HCT116 (cell line): Measurements from ENCODE around the gene WNT11. TPM values are rescaled to one million over a fixed set of nuclear protein-coding genes. Genes with fewer than 3 reads are reported as not detected.

Source experiments
- ATAC-seq: fragments of 200-7000 bp; cut with Tn5 transposase; 2 replicates; pipeline ENCODE4 v1.9.1; 2020; ENCODE audit warnings: mild to moderate bottlenecking, moderate library complexity
- BruUV-seq: library from RNA; stranded (reverse); fragments of 400-500 nt; replicated peaks from 2 replicates; lab custom pipeline; 2021; lab: Mats Ljungman, UMichigan
- CTCF ChIA-PET: fragments of 300-600 bp; sonication (Branson Sonifier 250); formaldehyde crosslinking; loops from one replicate; lab custom pipeline; 2021; ENCODE audit warnings: antibody characterized with exemption; lab: Charles Lee
- POLR2A ChIA-PET: fragments of 300-600, 350-600 bp; sonication (Branson Sonifier 250); formaldehyde crosslinking; loops from one replicate; lab custom pipeline; 2021; ENCODE audit warnings: antibody characterized with exemption; lab: Charles Lee
- RAD21 ChIA-PET, 2 experiments: fragments of 300-600 bp; sonication (Branson Sonifier 250); formaldehyde crosslinking; loops; one replicate each; lab custom pipeline; 2023; ENCODE audit warnings: low total read pairs in 2 of 2; ENCODE audit not compliant: uncharacterized antibody in 2 of 2, unreplicated experiment in 2 of 2, low non-redundant PET in 1 of 2; lab: Charles Lee
- DNase-seq: peaks from one replicate; pipeline ENCODE4 v3.0.0-alpha.2; 2010; ENCODE audit warnings: low read depth, low spot score
- H2AFZ ChIP-seq: fragments of 200-600 bp; shearing (Covaris generic), sonication (generic); 2 replicates; pipeline ENCODE4 v1.6.1; 2017; ENCODE audit warnings: low read depth, mixed run types, mixed read lengths, antibody characterized with exemption, low read length; ENCODE audit not compliant: poor library complexity, severe bottlenecking
- H3K27ac ChIP-seq: 2 replicates; pipeline ENCODE4 v1.5.1; 2012; ENCODE audit warnings: low read depth, low read length
- H3K27me3 ChIP-seq: fragments of 200-600 bp; sonication (generic); 2 replicates; pipeline ENCODE4 v1.6.1; 2016; ENCODE audit warnings: mixed run types, low read length, mixed read lengths; ENCODE audit not compliant: insufficient read depth
- H3K36me3 ChIP-seq, 2 experiments: fragments of 200-500 bp in 1 of 2; fragments of 200-600 bp in 1 of 2; sonication (Bioruptor generic) in 1 of 2; sonication (generic) in 1 of 2; 2 replicates each; pipeline versions ENCODE4 v1.5.1 to v1.6.1; 2014 to 2016; ENCODE audit warnings: low read length in 2 of 2, inconsistent platforms in 1 of 2, mixed read lengths in 1 of 2, mixed run types in 1 of 2; ENCODE audit not compliant: insufficient read depth in 2 of 2, control insufficient read depth in 1 of 2
- H3K4me1 ChIP-seq, 2 experiments: fragments of 200-600 bp in 1 of 2; sonication (generic) in 1 of 2; 2 replicates each; pipeline versions ENCODE4 v1.5.1 to v1.6.1; 2012 to 2017; ENCODE audit warnings: low read length in 2 of 2, inconsistent platforms in 1 of 2, mild to moderate bottlenecking in 1 of 2, mixed read lengths in 1 of 2, mixed run types in 1 of 2, moderate library complexity in 1 of 2; ENCODE audit not compliant: insufficient read depth in 2 of 2, control insufficient read depth in 1 of 2
- H3K4me2 ChIP-seq: fragments of 200-600 bp; sonication (generic); 2 replicates; pipeline ENCODE4 v1.6.1; 2017; ENCODE audit warnings: mixed run types, low read length, mixed read lengths
- H3K4me3 ChIP-seq, 2 experiments: fragments of 200-600 bp in 1 of 2; sonication (generic) in 1 of 2; replicated peaks in 1 of 2; 2 replicates each; pipeline ENCODE4 v1.5.1; 2011 to 2016; ENCODE audit warnings: low read length in 2 of 2, control low read depth in 1 of 2, low read depth in 1 of 2, mild to moderate bottlenecking in 1 of 2, mixed read lengths in 1 of 2, mixed run types in 1 of 2
- H3K79me2 ChIP-seq: fragments of 200-600 bp; sonication (generic); 2 replicates; pipeline ENCODE4 v1.6.1; 2017; ENCODE audit warnings: mild to moderate bottlenecking, mixed run types, low read length, moderate library complexity, mixed read lengths; ENCODE audit not compliant: insufficient read depth
- H3K9ac ChIP-seq: fragments of 200-600 bp; sonication (generic); 2 replicates; pipeline ENCODE4 v1.6.1; 2016; ENCODE audit warnings: low read length, mixed read lengths
- H3K9me2 ChIP-seq: fragments of 200-600 bp; sonication (generic), shearing (Covaris generic); 2 replicates; pipeline ENCODE4 v1.6.1; 2017; ENCODE audit warnings: mixed run types, mild to moderate bottlenecking, moderate library complexity; ENCODE audit not compliant: insufficient read depth
- H3K9me3 ChIP-seq, 2 experiments: fragments of 200-500 bp in 1 of 2; fragments of 200-600 bp in 1 of 2; sonication (Bioruptor generic) in 1 of 2; sonication (generic) in 1 of 2; 2 replicates each; pipeline ENCODE4 v1.6.1; 2014 to 2017; ENCODE audit warnings: low read length in 2 of 2, mixed read lengths in 2 of 2, inconsistent platforms in 1 of 2, low read depth in 1 of 2, mild to moderate bottlenecking in 1 of 2, mixed run types in 1 of 2, moderate library complexity in 1 of 2; ENCODE audit not compliant: control insufficient read depth in 1 of 2, insufficient read depth in 1 of 2
- H4K20me1 ChIP-seq: fragments of 200-600 bp; sonication (generic), shearing (Covaris generic); 2 replicates; pipeline ENCODE4 v1.6.1; 2017; ENCODE audit warnings: mixed run types, mild to moderate bottlenecking, moderate library complexity; ENCODE audit not compliant: insufficient read depth
- CBX3 ChIP-seq: IDR thresholded peaks from 2 replicates; pipeline ENCODE4 v1.6.1; 2012; ENCODE audit warnings: low read depth
- CEBPB ChIP-seq: IDR thresholded peaks from 2 replicates; pipeline ENCODE4 v1.6.1; 2012; ENCODE audit warnings: low read depth
- EGR1 ChIP-seq: IDR thresholded peaks from 2 replicates; pipeline ENCODE4 v1.6.1; 2012; ENCODE audit warnings: low read depth
- ELF1 ChIP-seq: IDR thresholded peaks from 2 replicates; pipeline ENCODE4 v1.6.1; 2012; ENCODE audit warnings: low read depth, borderline replicate concordance
- EZH2 ChIP-seq: fragments of 200-600 bp; sonication (generic); IDR thresholded peaks from 2 replicates; pipeline ENCODE4 v1.6.1; 2017; ENCODE audit warnings: antibody characterized with exemption, mixed run types
- EZH2phosphoT487 ChIP-seq: fragments of 200-600 bp; IDR thresholded peaks from 2 replicates; pipeline ENCODE4 v1.6.1; 2018; ENCODE audit warnings: antibody characterized with exemption, borderline replicate concordance
- FOSL1 ChIP-seq: IDR thresholded peaks from 2 replicates; pipeline ENCODE4 v1.6.1; 2012; ENCODE audit warnings: low read depth
- JUND ChIP-seq: IDR thresholded peaks from 2 replicates; pipeline ENCODE4 v1.6.1; 2012
- POLR2A ChIP-seq: IDR thresholded peaks from 2 replicates; pipeline ENCODE4 v1.7.0; 2011; ENCODE audit warnings: borderline replicate concordance; ENCODE audit not compliant: insufficient read depth, insufficient read length; ENCODE audit errors: extremely low read depth
- POLR2AphosphoS5 ChIP-seq: IDR thresholded peaks from 2 replicates; pipeline ENCODE4 v1.6.1; 2011; ENCODE audit warnings: mild to moderate bottlenecking, low read depth, low read length, moderate library complexity
- RAD21 ChIP-seq: IDR thresholded peaks from 2 replicates; pipeline ENCODE4 v1.6.1; 2012; ENCODE audit warnings: low read depth, mild to moderate bottlenecking
- SIN3A ChIP-seq: IDR thresholded peaks from 2 replicates; pipeline ENCODE4 v1.6.1; 2012; ENCODE audit warnings: low read depth
- SP1 ChIP-seq: IDR thresholded peaks from 2 replicates; pipeline ENCODE4 v1.6.1; 2012; ENCODE audit warnings: low read depth
- TCF7L2 ChIP-seq: IDR thresholded peaks from 2 replicates; pipeline ENCODE4 v1.7.0; 2011; ENCODE audit warnings: borderline replicate concordance, inconsistent platforms; ENCODE audit not compliant: insufficient read depth, insufficient read length; ENCODE audit errors: extremely low read depth
- YY1 ChIP-seq: IDR thresholded peaks from 2 replicates; pipeline ENCODE4 v1.6.1; 2011; ENCODE audit warnings: low read length, low read depth, moderate library complexity, mild to moderate bottlenecking; ENCODE audit not compliant: insufficient replicate concordance; ENCODE audit errors: extremely low read depth
- ZBTB33 ChIP-seq: IDR thresholded peaks from 2 replicates; pipeline ENCODE4 v1.6.1; 2011; ENCODE audit warnings: mild to moderate bottlenecking, low read length, moderate library complexity; ENCODE audit not compliant: insufficient replicate concordance; ENCODE audit errors: extremely low read depth
- intact Hi-C: fragments of 100-400 bp; cut with micrococcal nuclease; formaldehyde crosslinking; loops from 2 replicates; pipeline ENCODE4 v1.10.0; 2022
- total RNA-seq: library from RNA; stranded (reverse); gene quantifications from one replicate; pipeline ENCODE4 v1.2.1, GENCODE V29; 2021; ENCODE audit not compliant: unreplicated experiment
- TF ChIP-seq, protein P1 (sequence below): IDR thresholded peaks from 2 replicates; pipeline ENCODE4 v1.6.1; 2012

The WNT11 gene
- total RNA-seq, 1 experiment from 2014 or later, result 1.9 TPM

- TF ChIP-seq EGR1, result no peak
- no peak for TF ChIP-seq POLR2A
- TF ChIP-seq JUND, result no peak
- no peak for TF ChIP-seq EZH2
- TF ChIP-seq SP1, result no peak
- no peak for TF ChIP-seq ELF1
- TF ChIP-seq CEBPB, result no peak
- no peak for TF ChIP-seq EZH2phosphoT487
- DNase-seq (no peak), ATAC-seq (no peak)
- Histone ChIP-seq H3K79me2 (no peaks in the 10 kb centered on the region), H3K9ac (no peak overlapping the region), H3K4me3 (no peak overlapping the region), H3K4me1 (no peaks in the 10 kb centered on the region), H4K20me1 (no peaks in the 10 kb centered on the region), H3K4me2 (no peak overlapping the region), H3K9me3 (no peaks in the 10 kb centered on the region), H3K27ac (no peak overlapping the region), H3K9me2 (no peaks in the 10 kb centered on the region), H3K36me3 (no peaks in the 10 kb centered on the region), H2AFZ (no peak overlapping the region), H3K27me3 (no peaks in the 10 kb centered on the region)
- POLR2A ChIA-PET, result no interaction called here
- no TSS peak for BruUV-seq
- CTCF ChIA-PET, result no interaction called here
- RAD21 ChIA-PET, result no interaction called here
- intact Hi-C loops, result no loop called here
Measured at GRCh38 chr11:76166314-76166713, 40.0 kb downstream of the WNT11 start.

DNA sequence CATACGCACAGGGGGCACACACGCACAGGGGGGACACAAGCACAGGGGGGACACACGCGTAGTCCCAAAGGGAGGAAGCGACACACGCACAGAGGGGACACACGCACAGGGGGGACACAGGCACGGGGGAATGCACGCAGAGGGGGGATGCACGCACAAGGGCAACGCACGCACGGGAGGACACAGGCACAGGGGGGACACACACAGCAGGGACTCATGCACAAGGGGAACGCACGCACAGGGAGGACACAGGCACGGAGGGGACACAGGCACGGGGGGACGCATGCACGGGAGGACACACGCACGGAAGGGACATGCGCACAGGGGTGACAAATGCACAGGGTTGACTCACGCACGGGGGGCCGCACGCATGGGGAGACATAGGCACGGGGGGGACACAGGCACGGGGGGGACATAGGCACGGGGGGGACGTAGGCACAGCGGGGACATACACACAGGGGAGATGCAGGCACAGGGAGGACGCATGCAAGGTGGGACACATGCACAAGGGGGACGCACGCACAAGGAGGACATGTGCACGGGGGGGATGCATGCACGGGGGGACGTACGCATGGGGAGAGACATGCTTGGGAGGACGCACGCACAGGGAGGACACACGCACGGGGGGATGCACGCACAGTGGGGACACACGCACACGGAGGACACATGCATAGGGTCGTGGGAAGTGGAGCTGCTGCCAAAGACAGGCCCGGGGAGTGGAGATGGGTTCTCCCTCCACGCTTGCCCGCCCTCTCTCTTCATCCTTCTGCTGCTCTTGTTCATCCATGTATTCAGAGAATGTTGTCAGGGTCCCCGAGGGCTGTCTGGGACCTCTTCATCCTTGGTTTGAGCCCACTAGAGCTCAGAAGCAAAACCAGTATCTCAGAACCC lies 41.2 kb downstream of the WNT11 start:
- DNase-seq (no peak), ATAC-seq (no peak)
- Histone ChIP-seq H4K20me1 (no peaks in the 10 kb centered on the region), H3K4me2 (no peak overlapping the region), H3K36me3 (no peaks in the 10 kb centered on the region), H3K4me1 (no peaks in the 10 kb centered on the region), H3K27ac (no peak overlapping the region), H3K9me3 (no peaks in the 10 kb centered on the region), H3K79me2 (no peaks in the 10 kb centered on the region), H3K9ac (no peak overlapping the region), H3K4me3 (no peak overlapping the region), H3K9me2 (no peaks in the 10 kb centered on the region), H2AFZ (no peak overlapping the region), H3K27me3 (no peaks in the 10 kb centered on the region)
- ChIA-PET RAD21 (no interaction called here), CTCF (no interaction called here), POLR2A (no interaction called here)
- no TSS peak for BruUV-seq
- intact Hi-C loops, result no loop called here
- no peak for TF ChIP-seq RAD21
- TF ChIP-seq JUND, result no peak
- TF ChIP-seq SIN3A, result no peak
- no peak for TF ChIP-seq EGR1
- no peak for TF ChIP-seq SP1
- no peak for TF ChIP-seq CBX3
- TF ChIP-seq YY1, result no peak
- TF ChIP-seq FOSL1, result no peak
- TF ChIP-seq ZBTB33, result no peak
- no peak for TF ChIP-seq POLR2AphosphoS5
- TF ChIP-seq, protein P1, sequence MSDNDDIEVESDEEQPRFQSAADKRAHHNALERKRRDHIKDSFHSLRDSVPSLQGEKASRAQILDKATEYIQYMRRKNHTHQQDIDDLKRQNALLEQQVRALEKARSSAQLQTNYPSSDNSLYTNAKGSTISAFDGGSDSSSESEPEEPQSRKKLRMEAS, result no peak
- no peak for TF ChIP-seq TCF7L2
